OCI-LY1 (cell line): ENCODE results near the gene GSTT4.

ENCODE experiments used
- EZH2 ChIP-seq: fragments of 200-600 bp; sonication (generic), shearing (Covaris generic); IDR thresholded peaks from 2 replicates; pipeline ENCODE4 v1.8.0; 2017; ENCODE audit warnings: borderline replicate concordance, mixed run types, mild to moderate bottlenecking, antibody characterized with exemption, low read length, moderate library complexity, mixed read lengths
- TF ChIP-seq, protein P1 (sequence below): fragments of 200-600 bp; sonication (generic), shearing (Covaris generic); IDR thresholded peaks from 2 replicates; pipeline ENCODE4 v1.5.1; 2017; ENCODE audit warnings: mild to moderate bottlenecking, antibody characterized with exemption, low read length, moderate library complexity, mixed read lengths

DNA sequence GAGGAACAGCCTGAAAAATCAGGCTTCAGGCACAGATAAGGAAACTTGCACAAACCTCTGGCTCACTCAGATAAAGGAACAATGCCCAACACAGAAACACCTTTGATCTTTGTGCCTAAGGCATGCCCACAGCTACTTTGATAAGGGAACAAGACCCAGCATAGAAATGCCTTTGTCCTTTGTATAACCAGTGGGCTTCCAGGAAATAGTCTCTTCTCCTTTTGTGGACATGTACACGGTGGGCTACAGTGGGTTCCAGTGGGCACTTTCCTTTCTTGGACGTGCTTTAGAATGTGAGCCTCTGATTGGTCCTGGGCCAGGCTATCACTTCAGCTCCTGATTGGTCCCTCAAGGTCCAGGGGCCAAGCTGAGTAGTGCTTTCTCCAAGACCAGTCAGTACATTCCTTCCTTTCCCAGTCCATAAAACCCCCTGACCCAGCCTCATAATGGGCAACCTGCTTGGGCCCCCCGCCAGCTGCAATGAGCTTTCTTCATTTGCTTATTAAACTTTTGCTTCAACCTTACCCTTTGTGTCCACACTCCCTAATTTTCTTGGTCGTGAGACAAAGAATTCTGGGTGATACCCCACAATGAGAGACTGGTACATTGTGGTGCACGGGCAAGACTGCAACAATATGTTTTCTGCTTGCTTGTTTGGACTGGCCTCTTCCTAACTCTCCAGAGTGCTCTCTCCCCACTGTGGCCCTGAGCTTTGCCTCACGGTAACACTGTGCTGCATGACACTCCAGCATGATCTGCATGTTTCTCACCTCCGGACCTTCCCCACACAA, 4.2 kb upstream of the GSTT4 start:
- TF ChIP-seq, protein P1, sequence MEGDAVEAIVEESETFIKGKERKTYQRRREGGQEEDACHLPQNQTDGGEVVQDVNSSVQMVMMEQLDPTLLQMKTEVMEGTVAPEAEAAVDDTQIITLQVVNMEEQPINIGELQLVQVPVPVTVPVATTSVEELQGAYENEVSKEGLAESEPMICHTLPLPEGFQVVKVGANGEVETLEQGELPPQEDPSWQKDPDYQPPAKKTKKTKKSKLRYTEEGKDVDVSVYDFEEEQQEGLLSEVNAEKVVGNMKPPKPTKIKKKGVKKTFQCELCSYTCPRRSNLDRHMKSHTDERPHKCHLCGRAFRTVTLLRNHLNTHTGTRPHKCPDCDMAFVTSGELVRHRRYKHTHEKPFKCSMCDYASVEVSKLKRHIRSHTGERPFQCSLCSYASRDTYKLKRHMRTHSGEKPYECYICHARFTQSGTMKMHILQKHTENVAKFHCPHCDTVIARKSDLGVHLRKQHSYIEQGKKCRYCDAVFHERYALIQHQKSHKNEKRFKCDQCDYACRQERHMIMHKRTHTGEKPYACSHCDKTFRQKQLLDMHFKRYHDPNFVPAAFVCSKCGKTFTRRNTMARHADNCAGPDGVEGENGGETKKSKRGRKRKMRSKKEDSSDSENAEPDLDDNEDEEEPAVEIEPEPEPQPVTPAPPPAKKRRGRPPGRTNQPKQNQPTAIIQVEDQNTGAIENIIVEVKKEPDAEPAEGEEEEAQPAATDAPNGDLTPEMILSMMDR, result no peak
- no peak for TF ChIP-seq EZH2
